ENCODE results near the gene APOL3.

DNA sequence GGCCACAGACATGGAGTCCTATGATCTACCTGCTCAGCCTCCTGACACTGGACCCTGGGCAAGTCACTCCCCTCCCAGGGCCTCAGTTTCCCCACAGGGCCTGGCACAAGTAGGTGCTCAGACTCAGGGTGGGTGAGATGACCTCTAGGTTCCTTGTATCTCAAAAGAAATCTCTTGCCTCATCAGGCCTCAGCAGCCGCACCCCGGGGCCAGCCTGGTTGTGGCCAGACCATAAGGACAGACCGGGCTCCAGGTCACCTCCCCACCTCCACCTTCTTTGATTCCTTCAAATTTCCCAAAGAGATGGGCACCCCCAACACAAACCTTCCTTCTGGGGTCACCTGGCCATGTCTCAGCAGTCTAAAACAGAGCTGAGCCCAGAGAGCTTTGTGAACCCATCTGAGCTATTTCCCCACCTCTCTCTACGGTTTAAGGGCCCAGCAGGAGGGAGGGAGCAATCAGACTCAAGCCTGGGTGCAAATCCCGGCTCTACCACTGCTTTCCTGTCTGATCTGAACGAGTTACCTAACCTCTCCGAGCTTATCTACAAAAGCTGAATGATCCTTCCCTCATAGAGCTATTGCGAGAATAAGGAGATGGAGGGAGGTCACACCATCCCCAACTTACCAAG, 43.6 kb upstream of the APOL3 start:
- no peak for TF ChIP-seq CTCF (IDR thresholded peaks at IDR 0.05)
- TF ChIP-seq POLR2A (IDR thresholded peaks at IDR 0.05) = no peak

Measured in uterus (tissue), 2 donors.